HG02943 (cell line): ENCODE measurements around the gene PTPRD.

Source experiments
- ATAC-seq: cut with Tn5 transposase; IDR thresholded peaks from one replicate; pipeline ENCODE4 v1.9.1; 2021; ENCODE audit warnings: mild to moderate bottlenecking, low read depth, moderate library complexity; ENCODE audit not compliant: unreplicated experiment

The PTPRD gene

GRCh38 chr9:9674461-9674860, 938.3 kb downstream of the PTPRD start:
- ATAC-seq, result no peak

- ATAC-seq, result no peak
Observed at GRCh38 chr9:9670454-9670853, 942.3 kb downstream of the PTPRD start.

GRCh38 chr9:9645006-9645405, 967.8 kb downstream of the PTPRD start:
- ATAC-seq, result no peak

- no peak for ATAC-seq
Observed at GRCh38 chr9:9631284-9631683, 981.5 kb downstream of the PTPRD start.

DNA sequence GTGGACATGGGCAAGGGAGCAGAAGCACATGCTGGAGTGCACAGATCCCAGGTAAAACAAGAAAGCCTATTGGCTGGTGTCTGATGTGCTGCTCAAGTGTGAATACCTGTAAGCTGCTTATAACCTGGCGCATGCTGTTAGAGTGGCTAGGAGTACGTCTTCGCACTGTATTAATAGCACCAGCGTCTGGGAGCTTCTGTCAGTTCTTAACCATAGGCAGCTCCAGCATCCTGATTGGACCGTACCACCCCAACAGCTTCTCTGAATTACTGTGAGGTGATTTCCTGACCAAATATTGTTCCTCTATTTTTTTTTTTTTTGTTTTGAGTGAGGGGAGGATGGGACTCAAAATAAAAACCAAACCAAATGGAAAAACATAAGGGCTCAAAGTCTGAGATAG, 987.6 kb downstream of the PTPRD start:
- no peak for ATAC-seq

DNA sequence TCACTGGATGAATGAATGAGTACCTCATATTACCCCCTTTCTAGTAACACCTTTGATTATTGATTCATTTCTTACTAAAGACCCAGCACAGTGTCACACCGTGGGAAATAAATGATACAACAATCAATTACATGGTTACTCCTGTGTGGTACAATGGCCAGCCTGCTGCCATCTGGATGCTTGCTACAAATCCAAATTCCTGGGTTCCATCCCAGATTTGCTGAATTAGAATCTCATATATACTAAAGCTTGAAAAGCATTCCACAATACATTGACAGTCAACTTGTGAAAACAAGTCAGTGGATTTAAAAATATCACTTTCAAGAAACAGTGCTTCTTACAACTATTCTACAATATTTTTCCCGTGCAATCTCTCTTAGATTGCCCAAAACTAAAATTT, 989.3 kb downstream of the PTPRD start:
- no peak for ATAC-seq

DNA sequence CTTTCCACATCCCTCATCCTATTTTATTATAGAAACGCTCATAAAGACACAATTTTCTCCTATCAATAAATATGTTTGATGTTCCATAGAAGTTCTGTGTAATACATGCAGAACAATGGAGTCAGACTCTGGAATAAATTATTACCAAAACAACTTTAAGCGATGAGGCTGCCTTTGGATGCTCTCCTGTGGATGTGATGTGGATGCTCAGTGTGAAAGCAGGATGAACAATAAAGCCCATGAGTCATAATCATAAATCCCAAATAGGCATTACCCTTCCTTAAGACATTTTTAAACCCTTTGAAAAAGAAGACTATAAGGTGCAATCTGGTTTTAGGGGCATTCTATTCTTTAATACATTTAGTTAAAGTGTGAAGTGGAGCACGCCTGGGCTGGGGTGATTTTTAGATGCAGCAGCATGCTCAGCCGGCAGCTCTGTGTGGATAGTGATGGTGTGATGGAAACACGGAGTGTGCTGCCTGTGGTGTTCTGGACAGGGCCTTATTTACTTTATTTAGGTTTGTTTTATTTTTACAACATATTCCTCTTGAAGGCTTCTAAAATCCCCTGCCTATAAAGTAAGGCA, 991.4 kb downstream of the PTPRD start:
- no peak for ATAC-seq

GRCh38 chr9:9620736-9621135, 992.1 kb downstream of the PTPRD start:
- no peak for ATAC-seq

- ATAC-seq, result no peak
Observed at GRCh38 chr9:9615086-9615485, 997.7 kb downstream of the PTPRD start.

- ATAC-seq, result no peak
Observed at GRCh38 chr9:9614607-9615006, 998.2 kb downstream of the PTPRD start.

GRCh38 chr9:9612755-9613154, 1000.0 kb downstream of the PTPRD start:
- no peak for ATAC-seq

DNA sequence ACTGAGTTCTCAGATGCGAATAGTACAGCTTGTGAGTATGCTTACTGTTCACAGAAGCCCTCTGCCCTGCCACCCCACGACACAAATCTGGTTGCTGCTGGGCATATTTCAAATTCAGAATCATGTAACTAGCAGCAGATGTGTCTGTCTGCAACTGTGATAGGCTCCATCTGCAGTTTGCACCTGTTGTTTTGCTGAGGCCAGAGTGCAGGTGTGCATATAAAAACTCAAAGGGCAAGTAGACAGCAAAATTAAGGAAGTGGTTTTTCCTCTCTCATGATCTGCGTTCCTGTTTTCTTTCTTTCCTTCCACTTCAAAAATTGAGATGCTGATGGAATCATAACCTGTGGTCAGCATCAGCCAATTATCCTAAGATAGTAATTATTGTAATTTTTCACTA, 1000.5 kb downstream of the PTPRD start:
- peak; percentile 81 for ATAC-seq

DNA sequence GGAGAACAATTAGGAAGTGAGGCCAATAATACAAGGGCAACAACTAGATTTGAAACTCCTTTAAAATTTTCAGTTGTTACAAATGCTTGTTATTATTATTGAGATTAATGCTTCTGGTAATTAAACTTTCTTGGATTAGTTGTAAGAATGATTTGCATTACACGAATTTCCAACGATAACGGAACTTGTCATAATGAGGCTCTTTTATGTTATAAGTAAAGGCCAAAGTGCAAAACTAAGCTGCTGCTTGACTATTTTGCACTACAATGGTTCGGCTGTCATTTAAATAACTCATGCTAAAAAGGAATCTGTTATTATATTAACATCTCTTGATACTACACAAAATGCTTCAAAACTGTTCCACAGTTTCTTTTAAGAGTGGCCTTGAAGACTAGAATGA, 1007.1 kb downstream of the PTPRD start:
- no peak for ATAC-seq

GRCh38 chr9:9603345-9603744, 1009.5 kb downstream of the PTPRD start:
- no peak for ATAC-seq

DNA sequence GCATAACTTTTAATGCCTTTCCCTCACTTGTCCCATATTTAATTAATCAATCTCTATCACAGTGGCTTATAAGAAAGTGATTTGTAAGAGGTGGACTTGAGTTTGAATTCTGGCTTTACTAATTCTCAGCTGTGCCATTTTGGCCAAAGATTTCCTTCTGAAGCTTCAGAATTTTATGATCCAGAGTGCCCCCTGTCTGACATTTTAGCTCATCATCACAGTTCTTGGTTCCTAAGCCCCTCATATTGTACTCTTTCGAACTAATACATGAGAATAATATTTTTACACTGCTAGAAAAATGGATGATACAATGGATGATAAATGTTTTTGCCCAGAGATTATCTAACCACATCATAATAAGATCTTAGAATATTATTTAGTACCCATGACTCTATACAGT, 1014.1 kb downstream of the PTPRD start:
- no peak for ATAC-seq

- ATAC-seq, result no peak
Observed at GRCh38 chr9:9592104-9592503, 1020.7 kb downstream of the PTPRD start.

GRCh38 chr9:9585920-9586319, 1026.9 kb downstream of the PTPRD start:
- ATAC-seq, result peak; percentile 64

- ATAC-seq, result peak; percentile 54
Observed at GRCh38 chr9:9574080-9574479, 1038.7 kb downstream of the PTPRD start.

- no peak for ATAC-seq
Observed at GRCh38 chr9:9565700-9566099, 1047.1 kb downstream of the PTPRD start.

DNA sequence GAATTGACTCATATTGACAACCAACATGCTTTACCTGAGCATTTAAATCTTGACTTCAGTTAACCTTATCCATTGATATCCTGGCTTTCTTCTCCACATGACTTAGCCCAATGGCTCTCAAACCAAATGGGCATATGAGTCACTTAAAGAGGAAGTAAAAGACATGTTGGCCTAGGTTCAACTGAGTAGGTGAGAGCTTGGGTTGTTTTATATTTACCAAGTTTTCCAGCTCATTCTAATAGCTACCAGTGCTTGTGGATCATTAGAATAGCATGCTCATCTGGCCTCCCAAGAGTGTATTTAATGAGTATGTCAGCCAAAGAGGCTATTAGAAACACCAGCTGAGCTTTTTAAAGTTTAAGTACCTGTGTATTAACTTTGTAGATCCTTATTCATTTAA, 1049.0 kb downstream of the PTPRD start:
- ATAC-seq, result no peak

DNA sequence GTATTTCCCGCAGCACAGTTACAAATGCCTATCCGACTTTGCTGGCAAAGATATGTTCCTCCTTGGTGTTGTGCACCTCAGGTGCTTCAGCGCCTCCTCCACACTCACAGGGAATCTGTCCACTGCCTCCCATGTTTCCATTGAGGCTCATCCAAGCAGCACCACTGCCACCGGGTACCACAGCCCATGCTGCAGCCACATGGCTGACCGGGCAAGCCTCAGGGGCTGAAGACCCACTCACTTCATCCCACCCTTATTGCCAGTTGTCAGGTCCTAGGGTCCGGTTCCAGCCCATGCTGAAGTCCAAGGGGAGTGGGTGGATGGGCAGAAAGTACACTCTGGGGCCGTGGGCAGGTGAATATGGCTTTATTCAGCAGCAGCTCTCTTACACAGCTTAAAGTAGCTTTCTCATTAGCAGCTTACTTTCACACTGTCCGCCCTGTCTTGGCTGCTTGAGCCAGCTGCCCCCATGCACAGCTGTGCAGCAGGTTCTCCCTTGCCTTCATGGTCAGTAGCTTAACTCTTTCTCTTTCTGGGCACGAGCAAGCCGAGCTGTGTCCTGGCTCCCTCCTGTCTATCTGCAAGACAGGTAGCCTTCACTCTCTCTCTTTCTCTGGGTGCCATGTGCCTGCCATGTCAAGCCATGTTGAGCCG, 1052.3 kb downstream of the PTPRD start:
- ATAC-seq, result no peak

DNA sequence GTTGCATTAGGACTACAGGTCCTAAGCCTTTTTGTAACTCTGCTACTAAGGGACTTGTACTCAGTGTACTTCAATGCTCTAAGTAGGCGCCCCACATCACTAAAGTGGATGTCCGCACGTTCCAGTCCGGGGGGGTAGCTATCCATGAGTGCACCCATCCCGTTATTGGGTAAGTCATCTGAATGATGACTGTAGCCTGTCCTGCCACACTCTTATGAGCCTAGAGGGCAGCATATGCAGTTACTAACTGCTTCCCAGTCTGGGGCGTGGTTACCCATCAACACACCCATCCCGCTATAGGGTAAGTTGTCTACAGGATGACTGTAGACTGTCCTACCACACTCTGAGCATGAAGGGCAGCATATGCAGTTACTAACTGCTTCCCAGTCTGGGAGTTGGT, 1053.9 kb downstream of the PTPRD start:
- ATAC-seq, result no peak
